Measurements from ENCODE around the gene DENND4B. TPM values are rescaled to one million over a fixed set of nuclear protein-coding genes. Genes with fewer than 3 reads are reported as not detected.

DENND4B gene
- total RNA-seq, 6 experiments from 2014 or later: 20.5 to 26.6 (median 23.4) TPM

GRCh38 chr1:153959454-153959853 lies 12.9 kb upstream of the DENND4B start:
- no peak for DNase-seq
- H3K4me3 Mint-ChIP-seq: no peak overlapping the region
- H3K27me3 Mint-ChIP-seq (ENCODE audit: insufficient read depth): peaks cover 6% of the 10 kb centered on the region; the same call in 1 of the 2 replicates
- peaks cover 68% of the 10 kb centered on the region for H3K4me1 Mint-ChIP-seq (ENCODE audit: low read depth)
- H3K27ac Mint-ChIP-seq: peak overlapping the region; percentile 32; the same call in 1 of the 2 replicates
- H3K9me3 Mint-ChIP-seq: no peaks in the 10 kb centered on the region
- no peak for TF ChIP-seq CTCF (IDR thresholded peaks at IDR 0.05)
- peaks cover 5% of the 10 kb centered on the region; the same call in 1 of the 2 replicates for H3K36me3 Mint-ChIP-seq (ENCODE audit: low read depth)

GRCh38 chr1:153958961-153959260 lies 12.4 kb upstream of the DENND4B start:
- Mint-ChIP-seq H3K4me1 (ENCODE audit: low read depth) (peaks cover 68% of the 10 kb centered on the region), H3K27me3 (ENCODE audit: insufficient read depth) (peaks cover 6% of the 10 kb centered on the region; the same call in 1 of the 2 replicates), H3K27ac (peak overlapping the region; percentile 72), H3K4me3 (peak overlapping the region; percentile 97), H3K9me3 (no peaks in the 10 kb centered on the region), H3K36me3 (ENCODE audit: low read depth) (peaks cover 5% of the 10 kb centered on the region; the same call in 1 of the 2 replicates)
- no peak for DNase-seq
- no peak for TF ChIP-seq CTCF (IDR thresholded peaks at IDR 0.05)

GRCh38 chr1:153958111-153958960 lies 11.8 kb upstream of the DENND4B start, which contains the start of gene CRTC2:
Gene CRTC2, minus strand, starts transcription at chr1:153958612. Its CDS starts 115 bp downstream, at chr1:153958497.
- DNase-seq: peak; percentile 98
- TF ChIP-seq CTCF (IDR thresholded peaks at IDR 0.05): peak; percentile 22; the same call in 1 of the 2 replicates
- H3K27ac Mint-ChIP-seq: peak within 1 kb of the TSS; percentile 72
- peak within 1 kb of the TSS; percentile 97 for H3K4me3 Mint-ChIP-seq
- H3K27me3 Mint-ChIP-seq (ENCODE audit: insufficient read depth): peaks cover 3% of the 10 kb centered on the region; the same call in 1 of the 2 replicates
- no peaks in the 10 kb centered on the region for H3K9me3 Mint-ChIP-seq
- peaks cover 63% of the 10 kb centered on the region for H3K4me1 Mint-ChIP-seq (ENCODE audit: low read depth)
- peaks cover 5% of the 10 kb centered on the region; the same call in 1 of the 2 replicates for H3K36me3 Mint-ChIP-seq (ENCODE audit: low read depth)

- peaks cover 59% of the 10 kb centered on the region for H3K4me1 Mint-ChIP-seq (ENCODE audit: low read depth)
- H3K27me3 Mint-ChIP-seq (ENCODE audit: insufficient read depth): peaks cover 3% of the 10 kb centered on the region; the same call in 1 of the 2 replicates
- DNase-seq: no peak
- H3K9me3 Mint-ChIP-seq: no peaks in the 10 kb centered on the region
- peak overlapping the region; percentile 97 for H3K4me3 Mint-ChIP-seq
- no peak for TF ChIP-seq CTCF (IDR thresholded peaks at IDR 0.05)
- peaks cover 5% of the 10 kb centered on the region; the same call in 1 of the 2 replicates for H3K36me3 Mint-ChIP-seq (ENCODE audit: low read depth)
- peak overlapping the region; percentile 72 for H3K27ac Mint-ChIP-seq
Observed at GRCh38 chr1:153957744-153958110, 11.2 kb upstream of the DENND4B start.

GRCh38 chr1:153956997-153957715 lies 10.6 kb upstream of the DENND4B start:
- peaks cover 4% of the 10 kb centered on the region for H3K27me3 Mint-ChIP-seq (ENCODE audit: insufficient read depth)
- H3K9me3 Mint-ChIP-seq: no peaks in the 10 kb centered on the region
- H3K4me3 Mint-ChIP-seq: peak overlapping the region; percentile 97
- H3K36me3 Mint-ChIP-seq (ENCODE audit: low read depth): peaks cover 5% of the 10 kb centered on the region; the same call in 1 of the 2 replicates
- H3K4me1 Mint-ChIP-seq (ENCODE audit: low read depth): peaks cover 53% of the 10 kb centered on the region
- no peak for DNase-seq
- H3K27ac Mint-ChIP-seq: peak overlapping the region; percentile 72
- no peak for TF ChIP-seq CTCF (IDR thresholded peaks at IDR 0.05)
